ENCODE data around the gene RCOR2. TPM values are rescaled to one million over a fixed set of nuclear protein-coding genes. Genes with fewer than 3 reads are reported as not detected.
A peak's percentile ranks its signal among the peaks of the same experiment; 100 is the strongest.

The RCOR2 gene
- total and polyA plus RNA-seq, 2 experiments from 2014 or later = 5.5 to 66.9 TPM

DNA sequence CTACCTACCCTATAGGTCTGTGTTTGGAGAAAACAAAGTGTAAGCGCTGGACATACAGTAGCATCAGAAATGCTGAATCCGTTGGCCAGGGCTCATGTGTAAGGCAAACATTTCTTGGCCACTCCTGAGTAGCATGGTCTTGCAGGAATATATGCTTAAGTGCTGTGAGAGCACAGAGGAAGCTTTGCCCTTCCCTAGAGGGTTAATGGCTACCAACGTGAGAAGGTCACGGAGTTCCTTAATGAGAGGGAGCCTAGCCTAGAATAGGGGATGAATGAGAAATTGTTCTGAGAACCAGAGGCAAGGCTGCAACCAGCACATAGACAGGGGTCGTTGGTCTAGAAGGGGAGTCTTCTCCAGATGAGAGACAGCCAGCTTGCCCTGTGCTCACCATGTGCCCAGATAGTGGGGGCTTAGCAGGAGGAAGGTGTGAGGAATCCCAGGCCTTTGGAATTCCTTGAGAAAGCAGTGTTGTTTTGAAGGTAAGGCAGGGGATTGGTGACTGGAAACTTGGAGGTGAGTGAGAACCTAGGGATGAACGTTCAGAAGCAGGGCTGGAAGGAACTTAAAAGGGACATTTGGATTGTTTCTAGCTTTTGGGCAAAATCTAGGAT, 29.5 kb downstream of the RCOR2 start (continued):
- TF ChIP-seq, protein P1, sequence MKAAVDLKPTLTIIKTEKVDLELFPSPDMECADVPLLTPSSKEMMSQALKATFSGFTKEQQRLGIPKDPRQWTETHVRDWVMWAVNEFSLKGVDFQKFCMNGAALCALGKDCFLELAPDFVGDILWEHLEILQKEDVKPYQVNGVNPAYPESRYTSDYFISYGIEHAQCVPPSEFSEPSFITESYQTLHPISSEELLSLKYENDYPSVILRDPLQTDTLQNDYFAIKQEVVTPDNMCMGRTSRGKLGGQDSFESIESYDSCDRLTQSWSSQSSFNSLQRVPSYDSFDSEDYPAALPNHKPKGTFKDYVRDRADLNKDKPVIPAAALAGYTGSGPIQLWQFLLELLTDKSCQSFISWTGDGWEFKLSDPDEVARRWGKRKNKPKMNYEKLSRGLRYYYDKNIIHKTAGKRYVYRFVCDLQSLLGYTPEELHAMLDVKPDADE (IDR thresholded peaks at IDR 0.05) = no peak
- no peak for TF ChIP-seq EZH2phosphoT487 (IDR thresholded peaks at IDR 0.05; ENCODE audit: unreplicated experiment)
- TF ChIP-seq, protein P2, sequence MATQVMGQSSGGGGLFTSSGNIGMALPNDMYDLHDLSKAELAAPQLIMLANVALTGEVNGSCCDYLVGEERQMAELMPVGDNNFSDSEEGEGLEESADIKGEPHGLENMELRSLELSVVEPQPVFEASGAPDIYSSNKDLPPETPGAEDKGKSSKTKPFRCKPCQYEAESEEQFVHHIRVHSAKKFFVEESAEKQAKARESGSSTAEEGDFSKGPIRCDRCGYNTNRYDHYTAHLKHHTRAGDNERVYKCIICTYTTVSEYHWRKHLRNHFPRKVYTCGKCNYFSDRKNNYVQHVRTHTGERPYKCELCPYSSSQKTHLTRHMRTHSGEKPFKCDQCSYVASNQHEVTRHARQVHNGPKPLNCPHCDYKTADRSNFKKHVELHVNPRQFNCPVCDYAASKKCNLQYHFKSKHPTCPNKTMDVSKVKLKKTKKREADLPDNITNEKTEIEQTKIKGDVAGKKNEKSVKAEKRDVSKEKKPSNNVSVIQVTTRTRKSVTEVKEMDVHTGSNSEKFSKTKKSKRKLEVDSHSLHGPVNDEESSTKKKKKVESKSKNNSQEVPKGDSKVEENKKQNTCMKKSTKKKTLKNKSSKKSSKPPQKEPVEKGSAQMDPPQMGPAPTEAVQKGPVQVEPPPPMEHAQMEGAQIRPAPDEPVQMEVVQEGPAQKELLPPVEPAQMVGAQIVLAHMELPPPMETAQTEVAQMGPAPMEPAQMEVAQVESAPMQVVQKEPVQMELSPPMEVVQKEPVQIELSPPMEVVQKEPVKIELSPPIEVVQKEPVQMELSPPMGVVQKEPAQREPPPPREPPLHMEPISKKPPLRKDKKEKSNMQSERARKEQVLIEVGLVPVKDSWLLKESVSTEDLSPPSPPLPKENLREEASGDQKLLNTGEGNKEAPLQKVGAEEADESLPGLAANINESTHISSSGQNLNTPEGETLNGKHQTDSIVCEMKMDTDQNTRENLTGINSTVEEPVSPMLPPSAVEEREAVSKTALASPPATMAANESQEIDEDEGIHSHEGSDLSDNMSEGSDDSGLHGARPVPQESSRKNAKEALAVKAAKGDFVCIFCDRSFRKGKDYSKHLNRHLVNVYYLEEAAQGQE (IDR thresholded peaks at IDR 0.05; ENCODE audit: unreplicated experiment) = no peak

DNA sequence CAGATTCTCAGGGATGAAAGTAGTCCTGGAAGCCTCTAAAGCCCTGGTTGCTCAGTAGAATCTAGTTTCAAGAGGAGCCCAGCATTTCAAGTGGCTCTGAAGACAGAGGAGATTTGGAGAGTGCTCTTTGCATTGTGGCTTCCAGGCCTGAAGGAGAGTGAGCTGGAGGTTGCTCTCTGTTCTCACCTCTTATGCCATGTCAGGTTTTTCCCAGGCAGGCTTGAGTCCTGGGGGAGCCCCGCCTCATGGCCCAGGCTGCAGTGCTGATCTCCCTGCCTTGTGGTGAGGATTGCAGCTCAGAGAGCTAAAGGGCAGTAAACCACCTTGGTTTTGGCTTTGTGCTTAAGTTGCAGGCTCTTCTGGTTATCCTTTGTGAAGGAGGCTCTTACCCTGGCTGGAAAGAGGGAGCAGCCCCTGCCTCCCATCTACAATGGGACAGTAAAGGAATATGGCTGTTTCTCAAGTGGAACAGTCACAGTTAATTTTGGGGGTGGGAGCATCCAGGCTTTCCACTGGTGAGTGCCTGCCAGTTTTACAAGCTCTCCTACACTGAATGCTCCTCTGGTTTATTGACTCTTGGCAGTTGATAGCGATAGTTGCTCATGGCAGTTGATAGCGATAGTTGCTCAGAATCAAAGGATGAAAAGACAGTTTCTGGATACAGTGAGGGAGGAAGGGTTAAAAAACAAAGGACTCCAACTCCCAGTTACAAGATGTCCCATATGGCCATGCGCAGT, 32.6 kb downstream of the RCOR2 start:
- Mint-ChIP-seq H3K27me3 (ENCODE audit: insufficient read depth, low read depth, poor library complexity) (peaks cover 12% of the 10 kb centered on the region), H3K36me3 (ENCODE audit: low read depth) (peaks cover 5% of the 10 kb centered on the region; the same call in 2 of the 3 replicates), H3K27ac (peak overlapping the region; percentile 51; the same call in 1 of the 2 replicates), H3K4me1 (peaks cover 75% of the 10 kb centered on the region), H3K4me3 (no peak overlapping the region), H3K9me3 (no peaks in the 10 kb centered on the region; the same call in 2 of the 3 replicates)
- TF ChIP-seq EZH2phosphoT487 (IDR thresholded peaks at IDR 0.05; ENCODE audit: unreplicated experiment) = no peak
- no peaks in the 10 kb centered on the region for H3K36me3 ChIP-seq (ENCODE audit: insufficient read depth)
- peaks cover 47% of the 10 kb centered on the region for H4K20me1 ChIP-seq (replicated peaks; ENCODE audit: insufficient read depth)
- ATAC-seq (no peak), DNase-seq (ENCODE audit: low spot score) (no peak)
- peak overlapping the region; percentile 45; the same call in 1 of the 2 replicates for H3K27ac ChIP-seq (ENCODE audit: low read depth)
- peaks cover 88% of the 10 kb centered on the region for H3K79me2 ChIP-seq (replicated peaks; ENCODE audit: insufficient read depth)
- peaks cover 56% of the 10 kb centered on the region for H3K4me1 ChIP-seq (ENCODE audit: insufficient read depth)
- no peak overlapping the region for H3K4me3 ChIP-seq
- H2AFZ ChIP-seq = no peak overlapping the region
- no peaks in the 10 kb centered on the region for H3K27me3 ChIP-seq (ENCODE audit: insufficient read depth)
- no peaks in the 10 kb centered on the region for H3K9me2 ChIP-seq (ENCODE audit: insufficient read depth)
- H3K4me2 ChIP-seq = no peak overlapping the region
- H3F3A ChIP-seq (replicated peaks; ENCODE audit: low read depth) = peaks cover 25% of the 10 kb centered on the region

DNA sequence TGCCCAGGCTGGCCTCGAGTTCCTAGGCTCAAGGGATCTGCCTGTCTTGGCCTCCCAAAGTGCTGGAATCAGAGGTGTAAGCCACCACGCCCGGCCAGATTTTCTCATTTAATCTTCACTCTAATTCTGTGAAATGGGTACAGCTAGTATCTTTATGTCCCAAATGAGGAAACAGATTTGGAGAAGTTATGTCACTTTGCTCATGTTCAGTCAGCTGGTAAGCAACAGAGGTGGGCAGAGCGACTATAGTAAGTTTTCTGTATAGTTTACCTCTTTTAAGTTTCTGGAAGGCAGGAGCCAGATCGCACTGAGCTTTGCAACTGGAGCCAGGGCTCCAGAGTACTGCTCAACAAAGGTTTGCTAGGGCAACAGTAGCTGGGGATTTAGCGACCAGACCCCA, 33.2 kb downstream of the RCOR2 start:
- no peaks in the 10 kb centered on the region for H3K27me3 ChIP-seq (ENCODE audit: insufficient read depth)
- peaks cover 75% of the 10 kb centered on the region for H3K4me1 Mint-ChIP-seq
- H3K27ac Mint-ChIP-seq = peak overlapping the region; percentile 51
- H3F3A ChIP-seq (replicated peaks; ENCODE audit: low read depth) = peaks cover 25% of the 10 kb centered on the region
- H3K27me3 Mint-ChIP-seq (ENCODE audit: insufficient read depth, low read depth, poor library complexity) = peaks cover 10% of the 10 kb centered on the region
- peaks cover 56% of the 10 kb centered on the region for H3K4me1 ChIP-seq (ENCODE audit: insufficient read depth)
- peaks cover 5% of the 10 kb centered on the region; the same call in 2 of the 3 replicates for H3K36me3 Mint-ChIP-seq (ENCODE audit: low read depth)
- DNase-seq (ENCODE audit: low spot score) = no peak
- no peaks in the 10 kb centered on the region for H3K9me2 ChIP-seq (ENCODE audit: insufficient read depth)
- no peak overlapping the region for H3K27ac ChIP-seq (ENCODE audit: low read depth)
- no peak overlapping the region for H3K4me3 ChIP-seq
- H3K36me3 ChIP-seq (ENCODE audit: insufficient read depth) = no peaks in the 10 kb centered on the region
- no peak overlapping the region for H2AFZ ChIP-seq
- no peak overlapping the region for H3K4me2 ChIP-seq
- peaks cover 88% of the 10 kb centered on the region for H3K79me2 ChIP-seq (replicated peaks; ENCODE audit: insufficient read depth)
- no peaks in the 10 kb centered on the region; the same call in 2 of the 3 replicates for H3K9me3 Mint-ChIP-seq
- no peak overlapping the region for H3K4me3 Mint-ChIP-seq
- ATAC-seq = no peak
- H4K20me1 ChIP-seq (replicated peaks; ENCODE audit: insufficient read depth) = peaks cover 47% of the 10 kb centered on the region
- no peak for TF ChIP-seq POLR2AphosphoS5 (IDR thresholded peaks at IDR 0.05; ENCODE audit: low read depth)
- TF ChIP-seq, protein P3, sequence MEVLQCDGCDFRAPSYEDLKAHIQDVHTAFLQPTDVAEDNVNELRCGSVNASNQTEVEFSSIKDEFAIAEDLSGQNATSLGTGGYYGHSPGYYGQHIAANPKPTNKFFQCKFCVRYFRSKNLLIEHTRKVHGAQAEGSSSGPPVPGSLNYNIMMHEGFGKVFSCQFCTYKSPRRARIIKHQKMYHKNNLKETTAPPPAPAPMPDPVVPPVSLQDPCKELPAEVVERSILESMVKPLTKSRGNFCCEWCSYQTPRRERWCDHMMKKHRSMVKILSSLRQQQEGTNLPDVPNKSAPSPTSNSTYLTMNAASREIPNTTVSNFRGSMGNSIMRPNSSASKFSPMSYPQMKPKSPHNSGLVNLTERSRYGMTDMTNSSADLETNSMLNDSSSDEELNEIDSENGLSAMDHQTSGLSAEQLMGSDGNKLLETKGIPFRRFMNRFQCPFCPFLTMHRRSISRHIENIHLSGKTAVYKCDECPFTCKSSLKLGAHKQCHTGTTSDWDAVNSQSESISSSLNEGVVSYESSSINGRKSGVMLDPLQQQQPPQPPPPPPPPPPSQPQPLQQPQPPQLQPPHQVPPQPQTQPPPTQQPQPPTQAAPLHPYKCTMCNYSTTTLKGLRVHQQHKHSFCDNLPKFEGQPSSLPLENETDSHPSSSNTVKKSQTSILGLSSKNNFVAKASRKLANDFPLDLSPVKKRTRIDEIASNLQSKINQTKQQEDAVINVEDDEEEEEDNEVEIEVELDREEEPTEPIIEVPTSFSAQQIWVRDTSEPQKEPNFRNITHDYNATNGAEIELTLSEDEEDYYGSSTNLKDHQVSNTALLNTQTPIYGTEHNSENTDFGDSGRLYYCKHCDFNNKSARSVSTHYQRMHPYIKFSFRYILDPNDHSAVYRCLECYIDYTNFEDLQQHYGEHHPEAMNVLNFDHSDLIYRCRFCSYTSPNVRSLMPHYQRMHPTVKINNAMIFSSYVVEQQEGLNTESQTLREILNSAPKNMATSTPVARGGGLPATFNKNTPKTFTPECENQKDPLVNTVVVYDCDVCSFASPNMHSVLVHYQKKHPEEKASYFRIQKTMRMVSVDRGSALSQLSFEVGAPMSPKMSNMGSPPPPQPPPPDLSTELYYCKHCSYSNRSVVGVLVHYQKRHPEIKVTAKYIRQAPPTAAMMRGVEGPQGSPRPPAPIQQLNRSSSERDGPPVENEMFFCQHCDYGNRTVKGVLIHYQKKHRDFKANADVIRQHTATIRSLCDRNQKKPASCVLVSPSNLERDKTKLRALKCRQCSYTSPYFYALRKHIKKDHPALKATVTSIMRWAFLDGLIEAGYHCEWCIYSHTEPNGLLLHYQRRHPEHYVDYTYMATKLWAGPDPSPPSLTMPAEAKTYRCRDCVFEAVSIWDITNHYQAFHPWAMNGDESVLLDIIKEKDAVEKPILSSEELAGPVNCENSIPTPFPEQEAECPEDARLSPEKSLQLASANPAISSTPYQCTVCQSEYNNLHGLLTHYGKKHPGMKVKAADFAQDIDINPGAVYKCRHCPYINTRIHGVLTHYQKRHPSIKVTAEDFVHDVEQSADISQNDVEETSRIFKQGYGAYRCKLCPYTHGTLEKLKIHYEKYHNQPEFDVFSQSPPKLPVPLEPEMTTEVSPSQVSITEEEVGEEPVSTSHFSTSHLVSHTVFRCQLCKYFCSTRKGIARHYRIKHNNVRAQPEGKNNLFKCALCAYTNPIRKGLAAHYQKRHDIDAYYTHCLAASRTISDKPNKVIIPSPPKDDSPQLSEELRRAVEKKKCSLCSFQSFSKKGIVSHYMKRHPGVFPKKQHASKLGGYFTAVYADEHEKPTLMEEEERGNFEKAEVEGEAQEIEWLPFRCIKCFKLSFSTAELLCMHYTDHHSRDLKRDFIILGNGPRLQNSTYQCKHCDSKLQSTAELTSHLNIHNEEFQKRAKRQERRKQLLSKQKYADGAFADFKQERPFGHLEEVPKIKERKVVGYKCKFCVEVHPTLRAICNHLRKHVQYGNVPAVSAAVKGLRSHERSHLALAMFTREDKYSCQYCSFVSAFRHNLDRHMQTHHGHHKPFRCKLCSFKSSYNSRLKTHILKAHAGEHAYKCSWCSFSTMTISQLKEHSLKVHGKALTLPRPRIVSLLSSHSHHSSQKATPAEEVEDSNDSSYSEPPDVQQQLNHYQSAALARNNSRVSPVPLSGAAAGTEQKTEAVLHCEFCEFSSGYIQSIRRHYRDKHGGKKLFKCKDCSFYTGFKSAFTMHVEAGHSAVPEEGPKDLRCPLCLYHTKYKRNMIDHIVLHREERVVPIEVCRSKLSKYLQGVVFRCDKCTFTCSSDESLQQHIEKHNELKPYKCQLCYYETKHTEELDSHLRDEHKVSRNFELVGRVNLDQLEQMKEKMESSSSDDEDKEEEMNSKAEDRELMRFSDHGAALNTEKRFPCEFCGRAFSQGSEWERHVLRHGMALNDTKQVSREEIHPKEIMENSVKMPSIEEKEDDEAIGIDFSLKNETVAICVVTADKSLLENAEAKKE (CRISPR knock-in tag; IDR thresholded peaks at IDR 0.05) = no peak

All from GM23338 (cell line).